LNCAP (cell line): Measurements from ENCODE around the gene CNKSR3.

Source experiments
- TF ChIP-seq, protein P1 (sequence below): fragments of 450-650 bp; IDR thresholded peaks from 2 replicates; pipeline ENCODE4 v1.5.1; 2017; ENCODE audit warnings: mild to moderate bottlenecking

The CNKSR3 gene

DNA sequence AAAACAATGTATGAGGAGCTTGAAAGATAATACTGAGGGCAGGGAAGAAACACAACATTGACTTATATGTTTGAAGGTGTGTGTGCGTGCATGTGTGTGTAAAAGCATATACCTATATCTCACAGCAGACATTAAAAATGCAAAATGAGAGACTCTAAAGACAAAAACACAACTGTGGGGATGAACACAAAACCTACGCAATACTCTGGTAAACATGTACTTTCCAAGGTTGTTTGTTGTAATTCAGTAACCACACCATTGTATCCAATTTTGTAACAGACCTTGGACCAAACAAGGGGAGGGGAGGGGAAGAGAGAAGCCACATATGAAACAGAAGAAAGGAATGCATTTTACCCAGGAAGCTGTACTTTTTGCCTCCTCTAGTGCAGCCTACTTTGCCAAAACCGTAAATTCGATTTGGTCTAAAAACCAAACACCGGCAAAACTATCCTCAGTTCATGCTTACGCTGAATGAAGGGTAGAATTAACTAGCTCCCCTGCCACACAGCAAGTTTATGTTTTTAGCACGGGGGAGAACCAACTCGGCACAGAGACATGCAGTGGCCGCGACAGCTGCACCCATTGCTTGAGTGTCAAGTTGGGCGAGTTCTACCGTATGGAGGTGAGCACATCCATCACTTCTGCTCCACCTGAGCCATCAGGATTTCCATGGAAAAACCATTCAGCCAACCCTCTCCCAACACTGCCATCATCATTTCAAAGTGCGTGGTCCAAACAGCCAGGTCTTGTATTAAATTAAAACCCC, 50.0 kb downstream of the CNKSR3 start:
- TF ChIP-seq, protein P1, sequence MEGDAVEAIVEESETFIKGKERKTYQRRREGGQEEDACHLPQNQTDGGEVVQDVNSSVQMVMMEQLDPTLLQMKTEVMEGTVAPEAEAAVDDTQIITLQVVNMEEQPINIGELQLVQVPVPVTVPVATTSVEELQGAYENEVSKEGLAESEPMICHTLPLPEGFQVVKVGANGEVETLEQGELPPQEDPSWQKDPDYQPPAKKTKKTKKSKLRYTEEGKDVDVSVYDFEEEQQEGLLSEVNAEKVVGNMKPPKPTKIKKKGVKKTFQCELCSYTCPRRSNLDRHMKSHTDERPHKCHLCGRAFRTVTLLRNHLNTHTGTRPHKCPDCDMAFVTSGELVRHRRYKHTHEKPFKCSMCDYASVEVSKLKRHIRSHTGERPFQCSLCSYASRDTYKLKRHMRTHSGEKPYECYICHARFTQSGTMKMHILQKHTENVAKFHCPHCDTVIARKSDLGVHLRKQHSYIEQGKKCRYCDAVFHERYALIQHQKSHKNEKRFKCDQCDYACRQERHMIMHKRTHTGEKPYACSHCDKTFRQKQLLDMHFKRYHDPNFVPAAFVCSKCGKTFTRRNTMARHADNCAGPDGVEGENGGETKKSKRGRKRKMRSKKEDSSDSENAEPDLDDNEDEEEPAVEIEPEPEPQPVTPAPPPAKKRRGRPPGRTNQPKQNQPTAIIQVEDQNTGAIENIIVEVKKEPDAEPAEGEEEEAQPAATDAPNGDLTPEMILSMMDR, result no peak

DNA sequence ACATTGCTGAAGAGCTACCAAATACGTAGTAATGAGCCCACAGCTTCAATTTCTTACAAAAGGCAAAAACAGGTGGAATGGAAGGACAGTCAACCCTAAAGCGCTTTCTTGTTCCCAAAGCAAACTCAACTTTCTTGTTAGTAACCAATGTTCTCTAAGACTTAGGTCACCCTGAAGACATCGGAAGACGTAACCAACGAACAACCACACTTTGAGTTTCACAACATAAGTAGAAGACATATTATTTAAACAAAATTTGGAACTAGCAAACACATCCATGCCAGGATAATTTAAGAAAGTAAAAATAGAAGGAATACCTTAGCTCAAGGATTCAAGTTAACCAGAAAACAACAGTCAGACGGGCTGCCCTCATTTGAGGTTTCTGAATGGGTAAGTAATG, 51.0 kb downstream of the CNKSR3 start:
- TF ChIP-seq, protein P1, result no peak

DNA sequence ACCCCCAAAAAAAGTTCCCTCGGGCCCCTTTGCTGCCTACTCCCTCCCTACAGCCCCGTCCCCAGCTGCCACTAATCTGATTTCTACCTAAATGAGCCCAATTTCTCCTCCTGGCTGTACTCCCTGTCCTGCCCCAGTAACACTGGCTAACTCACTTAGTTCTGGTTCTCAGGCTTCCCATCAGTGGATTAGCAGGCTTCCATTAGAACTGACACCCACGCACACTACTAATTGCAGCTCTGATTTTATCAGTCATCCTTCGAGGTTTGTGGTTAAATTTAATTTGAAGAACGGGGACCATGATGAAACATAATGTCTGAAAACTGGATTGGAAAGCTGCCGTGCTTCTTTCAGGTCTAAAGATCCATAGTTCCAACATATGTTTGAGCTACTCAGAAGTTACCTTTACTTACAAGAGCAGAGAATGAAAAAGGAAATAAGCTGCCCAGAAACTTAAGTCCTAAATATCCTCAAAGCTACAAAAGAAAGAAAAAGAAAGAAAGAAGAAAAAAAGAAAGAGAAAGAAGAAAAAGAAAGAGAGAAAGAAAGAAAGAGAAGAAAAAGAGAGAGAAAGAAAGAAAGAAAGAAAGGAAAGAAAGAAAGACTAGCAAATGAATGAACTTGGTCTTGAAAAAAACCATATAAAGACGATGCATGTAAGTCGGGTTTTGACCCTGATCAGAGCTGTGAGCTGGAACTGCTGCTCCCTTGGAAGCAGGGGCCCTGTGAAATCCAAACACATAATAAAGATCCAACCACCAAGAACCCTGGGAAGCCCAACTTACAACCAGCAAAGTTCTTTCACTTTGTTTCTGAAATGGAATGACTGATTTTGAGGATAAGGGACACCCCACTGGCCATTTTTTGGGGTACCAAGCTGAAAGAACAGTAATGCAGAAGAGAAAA, 51.7 kb downstream of the CNKSR3 start:
- TF ChIP-seq, protein P1, result no peak

DNA sequence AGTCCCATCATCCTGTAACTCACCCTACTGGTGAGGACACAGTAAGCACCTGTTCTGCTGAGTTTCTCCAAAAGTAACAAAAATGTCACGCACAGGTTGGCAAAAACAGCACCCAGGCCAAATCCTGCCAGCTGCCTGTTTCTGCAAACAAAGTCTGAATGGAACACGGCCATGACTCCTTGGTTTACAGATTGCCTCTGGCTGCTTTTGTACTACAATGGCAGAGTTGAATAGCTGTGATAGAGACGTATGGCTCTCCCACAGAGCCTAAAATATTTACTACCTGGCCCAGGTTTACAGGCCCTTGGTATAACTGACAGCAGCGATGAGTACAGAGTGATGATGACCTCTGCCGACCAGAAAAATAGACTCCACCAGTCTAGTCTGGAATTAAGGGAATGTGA, 52.6 kb downstream of the CNKSR3 start:
- TF ChIP-seq, protein P1, result peak; percentile 57

DNA sequence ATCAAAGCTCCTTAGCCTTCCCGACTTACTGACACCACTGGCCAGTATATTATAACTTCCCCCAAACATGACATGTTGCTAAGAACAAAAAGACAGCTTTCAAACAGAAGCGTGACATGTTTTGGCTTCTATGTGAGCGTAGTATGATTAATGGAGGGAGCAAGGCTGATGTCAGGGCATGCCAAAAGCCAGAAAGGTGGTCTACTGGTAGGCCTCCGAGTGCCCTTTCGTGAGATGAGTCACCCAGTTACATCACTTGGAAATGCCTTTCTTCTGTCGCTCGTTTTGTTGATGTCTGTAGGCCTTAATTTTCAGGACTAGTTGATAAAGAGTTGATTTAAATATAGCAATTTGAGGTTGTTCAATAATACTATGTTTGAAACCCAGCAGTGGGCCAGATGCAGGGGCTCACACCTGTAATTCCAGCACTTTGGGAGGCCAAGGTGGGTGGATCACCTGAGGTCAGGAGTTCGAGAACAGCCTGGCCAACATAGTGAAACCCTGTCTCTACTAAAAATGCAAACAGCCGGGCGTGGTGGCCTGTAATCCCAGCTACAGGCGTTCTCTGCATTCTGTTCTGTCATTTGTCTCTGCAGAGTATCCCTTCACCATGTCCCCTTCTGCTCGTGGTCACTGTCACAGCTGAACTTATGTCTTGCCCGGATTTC, 53.3 kb downstream of the CNKSR3 start:
- TF ChIP-seq, protein P1, result no peak

DNA sequence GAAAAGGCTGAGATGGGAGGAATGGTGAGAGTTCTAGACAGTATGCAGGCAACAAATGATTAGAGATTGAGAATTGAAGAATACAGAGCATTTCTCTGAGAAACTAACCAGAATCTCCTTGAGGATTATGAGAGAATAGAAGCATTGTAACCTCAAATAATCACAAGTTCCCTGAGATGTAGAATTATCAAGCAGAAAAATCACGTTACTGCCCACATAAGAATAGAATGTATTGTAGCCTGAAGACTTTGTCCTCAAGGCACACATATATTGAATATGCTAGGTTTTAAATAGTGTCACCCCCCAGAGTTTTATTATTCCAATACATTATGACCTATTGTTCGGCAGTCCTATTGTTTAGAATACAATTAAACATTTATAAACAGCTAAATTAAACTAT, 57.2 kb downstream of the CNKSR3 start:
- TF ChIP-seq, protein P1, result no peak

DNA sequence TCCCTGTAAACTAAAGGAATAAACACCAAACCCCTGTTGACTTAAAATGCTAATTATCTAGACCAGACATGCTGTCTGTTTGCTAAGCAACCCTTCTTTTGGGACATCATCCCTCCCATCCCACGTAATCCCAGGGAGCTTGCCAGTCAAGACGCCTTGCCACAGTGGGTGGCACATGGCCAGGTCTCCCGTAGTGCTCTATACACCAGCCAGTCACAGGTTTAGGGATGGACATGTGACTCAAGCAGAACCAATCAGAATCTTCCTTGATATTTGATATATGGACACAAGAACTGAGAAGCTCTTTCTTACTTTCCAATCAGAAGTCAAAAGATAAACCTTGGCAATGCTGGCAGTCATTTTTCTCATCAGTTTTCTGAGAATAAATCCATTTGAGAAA, 60.0 kb downstream of the CNKSR3 start:
- TF ChIP-seq, protein P1, result no peak
